Neutrophil (primary cell): ENCODE data around the gene TEAD3.
A peak's percentile ranks its signal among the peaks of the same experiment; 100 is the strongest.
"Not testable (repeated sequence)": the region's sequence is repeated elsewhere in the genome, so short reads cannot be mapped to it uniquely, and the experiment has no call there.

Experiments used
- H3K27ac ChIP-seq: fragments of 200-600 bp; sonication (generic); 2 replicates; pipeline ENCODE4 v1.5.1; 2016; ENCODE audit warnings: mild to moderate bottlenecking, moderate library complexity
- H3K27me3 ChIP-seq: fragments of 200-600 bp; sonication (generic); 2 replicates; pipeline ENCODE4 v1.6.0; 2016; ENCODE audit warnings: mild to moderate bottlenecking
- H3K36me3 ChIP-seq: fragments of 200-600 bp; sonication (generic); 2 replicates; pipeline ENCODE4 v1.5.1; 2017
- H3K4me1 ChIP-seq, 2 experiments: fragments of 200-600 bp in 1 of 2; sonication (generic) in 1 of 2; 1 replicate in 1 of 2; 2 replicates in 1 of 2; pipeline versions ENCODE4 v1.5.1 to v1.6.1; 2013 to 2016; ENCODE audit warnings: low read depth in 1 of 2, low read length in 1 of 2, mild to moderate bottlenecking in 1 of 2, moderate library complexity in 1 of 2; ENCODE audit not compliant: control insufficient read depth in 1 of 2, insufficient read depth in 1 of 2
- H3K4me3 ChIP-seq, 2 experiments: fragments of 200-600 bp in 1 of 2; sonication (generic) in 1 of 2; 1 replicate in 1 of 2; 2 replicates in 1 of 2; pipeline ENCODE4 v1.5.1; 2013 to 2016; ENCODE audit warnings: low read depth in 1 of 2, low read length in 1 of 2, mild to moderate bottlenecking in 1 of 2, moderate library complexity in 1 of 2
- H3K9me3 ChIP-seq: fragments of 200-600 bp; sonication (generic); 2 replicates; pipeline ENCODE4 v1.5.1; 2016
- TF ChIP-seq, protein P1 (sequence below): fragments of 200-600 bp; sonication (generic); IDR thresholded peaks from 2 replicates; pipeline ENCODE4 v1.5.1; 2016; ENCODE audit warnings: antibody characterized with exemption

TEAD3 gene

GRCh38 chr6:35496841-35497570 is at the start of gene TEAD3:
TSS of gene TEAD3 (minus strand) at chr6:35497079.
- Histone ChIP-seq H3K9me3 (no peaks in the 10 kb centered on the region), H3K27me3 (peaks cover 100% of the 10 kb centered on the region), H3K27ac (no peak within 1 kb of the TSS), H3K36me3 (no peaks in the 10 kb centered on the region), H3K4me3 (peak within 1 kb of the TSS; percentile 73 to 78), H3K4me1 (peaks cover 37 to 42% of the 10 kb centered on the region in 2 experiments)
- TF ChIP-seq, protein P1, sequence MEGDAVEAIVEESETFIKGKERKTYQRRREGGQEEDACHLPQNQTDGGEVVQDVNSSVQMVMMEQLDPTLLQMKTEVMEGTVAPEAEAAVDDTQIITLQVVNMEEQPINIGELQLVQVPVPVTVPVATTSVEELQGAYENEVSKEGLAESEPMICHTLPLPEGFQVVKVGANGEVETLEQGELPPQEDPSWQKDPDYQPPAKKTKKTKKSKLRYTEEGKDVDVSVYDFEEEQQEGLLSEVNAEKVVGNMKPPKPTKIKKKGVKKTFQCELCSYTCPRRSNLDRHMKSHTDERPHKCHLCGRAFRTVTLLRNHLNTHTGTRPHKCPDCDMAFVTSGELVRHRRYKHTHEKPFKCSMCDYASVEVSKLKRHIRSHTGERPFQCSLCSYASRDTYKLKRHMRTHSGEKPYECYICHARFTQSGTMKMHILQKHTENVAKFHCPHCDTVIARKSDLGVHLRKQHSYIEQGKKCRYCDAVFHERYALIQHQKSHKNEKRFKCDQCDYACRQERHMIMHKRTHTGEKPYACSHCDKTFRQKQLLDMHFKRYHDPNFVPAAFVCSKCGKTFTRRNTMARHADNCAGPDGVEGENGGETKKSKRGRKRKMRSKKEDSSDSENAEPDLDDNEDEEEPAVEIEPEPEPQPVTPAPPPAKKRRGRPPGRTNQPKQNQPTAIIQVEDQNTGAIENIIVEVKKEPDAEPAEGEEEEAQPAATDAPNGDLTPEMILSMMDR = no peak

DNA sequence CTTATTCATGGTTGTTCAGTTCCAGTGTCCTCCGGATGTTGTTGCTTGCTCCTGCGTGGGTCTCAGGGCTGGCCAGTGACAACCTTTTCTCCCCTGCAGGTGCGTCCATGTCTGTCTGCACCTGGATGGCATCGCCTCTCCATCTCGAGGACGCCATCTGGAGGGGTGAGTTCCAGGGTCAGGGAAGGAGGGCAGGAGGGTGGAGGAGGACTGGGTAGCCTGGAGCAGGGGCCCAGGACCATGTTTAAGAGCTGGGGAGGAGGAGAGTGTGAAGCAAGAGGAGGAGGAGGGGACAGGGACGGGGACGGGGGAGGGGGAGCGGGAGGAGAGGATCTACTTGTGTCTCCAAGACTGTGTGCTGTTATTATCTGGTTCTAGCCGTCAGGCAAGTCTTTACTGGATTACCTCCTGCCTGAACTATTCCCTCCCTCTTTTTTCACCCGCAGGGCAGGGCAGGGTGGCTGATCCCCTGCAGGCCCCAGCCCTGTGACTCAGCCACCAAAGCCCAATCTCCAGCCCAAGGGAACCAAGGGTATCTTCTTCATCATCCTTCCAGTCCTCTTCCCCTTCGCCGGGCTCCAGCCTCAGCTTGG is 48.0 kb upstream of the TEAD3 start:
- Histone ChIP-seq H3K36me3 (no peaks in the 10 kb centered on the region), H3K27me3 (no peaks in the 10 kb centered on the region), H3K4me3 (no peak overlapping the region), H3K4me1 (no peaks in the 10 kb centered on the region), H3K9me3 (no peaks in the 10 kb centered on the region), H3K27ac (no peak overlapping the region)
- TF ChIP-seq, protein P1 = no peak

GRCh38 chr6:35543459-35544193 is 46.7 kb upstream of the TEAD3 start:
- TF ChIP-seq, protein P1 = no peak
- H3K27ac ChIP-seq = no peak overlapping the region
- H3K4me1 ChIP-seq = no peaks in the 10 kb centered on the region
- no peaks in the 10 kb centered on the region for H3K9me3 ChIP-seq
- no peaks in the 10 kb centered on the region for H3K36me3 ChIP-seq
- no peaks in the 10 kb centered on the region for H3K27me3 ChIP-seq
- no peak overlapping the region for H3K4me3 ChIP-seq

DNA sequence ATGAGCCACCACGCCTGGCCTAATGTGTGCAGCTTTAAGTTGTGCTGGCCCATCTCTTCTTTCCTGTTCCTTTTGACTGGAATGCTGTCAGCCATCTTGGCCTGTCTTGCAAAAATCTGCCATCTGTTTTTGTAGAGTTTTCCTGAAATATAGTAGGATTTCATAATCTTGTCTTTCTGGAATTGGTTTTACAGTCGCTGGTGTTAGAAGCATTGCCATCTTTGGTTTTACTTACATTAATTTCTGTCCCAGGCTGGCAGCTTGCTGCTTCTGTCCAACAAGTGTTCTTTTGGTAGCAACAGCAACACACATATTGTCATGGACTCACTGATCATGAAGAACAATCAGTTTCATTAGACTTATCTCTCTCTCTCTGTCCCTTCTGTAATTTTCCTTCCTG is 45.0 kb upstream of the TEAD3 start:
- Histone ChIP-seq H3K4me1 (no peaks in the 10 kb centered on the region), H3K27me3 (no peaks in the 10 kb centered on the region)

GRCh38 chr6:35539223-35539622 is 42.3 kb upstream of the TEAD3 start:
- H3K27ac ChIP-seq = no peak overlapping the region
- TF ChIP-seq, protein P1 = no peak
- no peaks in the 10 kb centered on the region for H3K4me1 ChIP-seq
- peaks cover 5% of the 10 kb centered on the region for H3K27me3 ChIP-seq
- no peak overlapping the region for H3K4me3 ChIP-seq
- no peaks in the 10 kb centered on the region for H3K9me3 ChIP-seq
- H3K36me3 ChIP-seq = no peaks in the 10 kb centered on the region

More for the DNA sequence above, 45.0 kb upstream of the TEAD3 start:
- TF ChIP-seq, protein P1 = no peak
- H3K4me3 ChIP-seq = no peak overlapping the region
- no peaks in the 10 kb centered on the region for H3K9me3 ChIP-seq
- H3K36me3 ChIP-seq = no peaks in the 10 kb centered on the region
- H3K27ac ChIP-seq = no peak overlapping the region

DNA sequence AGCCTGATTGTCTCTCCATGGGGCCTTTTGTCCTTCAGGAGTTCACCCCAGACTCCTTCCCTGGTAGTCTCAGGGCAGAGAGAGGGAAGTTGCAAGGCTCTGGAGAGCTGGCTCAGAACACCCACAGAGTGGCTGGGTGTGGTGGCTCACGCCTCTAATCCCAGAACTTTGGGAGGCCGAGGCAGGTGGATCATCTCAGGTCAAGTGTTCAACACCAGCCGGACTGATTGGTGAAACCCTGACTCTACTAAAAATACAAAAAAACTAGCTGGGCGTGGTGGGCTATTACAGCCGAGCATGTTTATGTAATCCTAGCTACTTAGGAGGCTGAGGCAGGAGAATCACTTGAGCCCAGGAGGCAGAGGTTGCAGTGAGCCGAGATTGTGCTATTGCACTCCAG is 39.0 kb upstream of the TEAD3 start:
- not testable (repeated sequence) for H3K4me1 ChIP-seq, H3K27ac ChIP-seq, H3K36me3 ChIP-seq, H3K27me3 ChIP-seq, H3K9me3 ChIP-seq, H3K4me3 ChIP-seq
